H9 (cell line): ENCODE data around the gene OR2J1. TPM values are rescaled to one million over a fixed set of nuclear protein-coding genes. Genes with fewer than 3 reads are reported as not detected.

Source experiments
- DNase-seq: peaks from one replicate; pipeline ENCODE4 v3.0.0-alpha.2; 2017
- H2AFZ ChIP-seq: one replicate; pipeline ENCODE4 v1.6.1; 2013; ENCODE audit warnings: mild to moderate bottlenecking, low read length, control low read depth, moderate library complexity
- H2AK5ac ChIP-seq: 2 replicates; pipeline ENCODE4 v1.6.1; 2013; ENCODE audit warnings: low read length, control low read depth, mixed read lengths; ENCODE audit not compliant: insufficient read length
- H2BK120ac ChIP-seq: one replicate; pipeline ENCODE4 v1.6.1; 2013; ENCODE audit warnings: low read depth, mild to moderate bottlenecking, low read length, control low read depth, inconsistent platforms; ENCODE audit not compliant: poor library complexity, severe bottlenecking
- H2BK12ac ChIP-seq: 2 replicates; pipeline ENCODE4 v1.6.1; 2013; ENCODE audit warnings: low read length, control low read depth, mixed read lengths, low read depth; ENCODE audit not compliant: insufficient read length
- H2BK15ac ChIP-seq: 2 replicates; pipeline ENCODE4 v1.6.1; 2013; ENCODE audit warnings: low read depth, low read length, control low read depth
- H2BK20ac ChIP-seq: one replicate; pipeline ENCODE4 v1.6.1; 2013; ENCODE audit warnings: low read depth, mild to moderate bottlenecking, low read length, control low read depth, inconsistent platforms; ENCODE audit not compliant: poor library complexity, severe bottlenecking
- H2BK5ac ChIP-seq: 2 replicates; pipeline ENCODE4 v1.6.1; 2013; ENCODE audit warnings: low read length, control low read depth, mixed read lengths; ENCODE audit not compliant: insufficient read length
- H3K14ac ChIP-seq: 2 replicates; pipeline ENCODE4 v1.6.1; 2013; ENCODE audit warnings: low read length, control low read depth; ENCODE audit not compliant: insufficient read depth
- H3K18ac ChIP-seq: 2 replicates; pipeline ENCODE4 v1.6.1; 2013; ENCODE audit warnings: low read depth, mild to moderate bottlenecking, mixed read lengths, low read length, control low read depth; ENCODE audit not compliant: insufficient read length
- H3K23ac ChIP-seq: 2 replicates; pipeline ENCODE4 v1.6.1; 2013; ENCODE audit warnings: low read length, control low read depth, mixed read lengths, low read depth; ENCODE audit not compliant: insufficient read length
- H3K23me2 ChIP-seq: 2 replicates; pipeline ENCODE4 v1.6.1; 2013; ENCODE audit warnings: low read depth, mild to moderate bottlenecking, mixed read lengths, low read length, control low read depth; ENCODE audit not compliant: insufficient read length, poor library complexity, severe bottlenecking
- H3K27ac ChIP-seq: 2 replicates; pipeline ENCODE4 v1.5.1; 2013; ENCODE audit warnings: low read length, control low read depth, mixed read lengths, low read depth; ENCODE audit not compliant: insufficient read length
- H3K27me3 ChIP-seq: 2 replicates; pipeline ENCODE4 v1.6.1; 2013; ENCODE audit warnings: low read length, control low read depth, inconsistent platforms; ENCODE audit not compliant: insufficient read depth
- H3K4ac ChIP-seq: 2 replicates; pipeline ENCODE4 v1.6.1; 2013; ENCODE audit warnings: low read depth, mild to moderate bottlenecking, control low read depth, inconsistent platforms, low read length, moderate library complexity
- H3K4me1 ChIP-seq: 2 replicates; pipeline ENCODE4 v1.6.1; 2013; ENCODE audit warnings: low read length, control low read depth, inconsistent platforms; ENCODE audit not compliant: insufficient read depth
- H3K4me2 ChIP-seq: 2 replicates; pipeline ENCODE4 v1.6.1; 2013; ENCODE audit warnings: low read length, control low read depth, mixed read lengths; ENCODE audit not compliant: insufficient read length, insufficient read depth
- H3K56ac ChIP-seq: 2 replicates; pipeline ENCODE4 v1.6.1; 2013; ENCODE audit warnings: low read depth, mild to moderate bottlenecking, mixed read lengths, low read length, control low read depth; ENCODE audit not compliant: insufficient read length
- H3K79me1 ChIP-seq: 2 replicates; pipeline ENCODE4 v1.6.1; 2013; ENCODE audit warnings: low read depth, mild to moderate bottlenecking, moderate library complexity, low read length, control low read depth, inconsistent platforms; ENCODE audit not compliant: insufficient read depth, poor library complexity, severe bottlenecking
- H3K79me2 ChIP-seq: 2 replicates; pipeline ENCODE4 v1.6.1; 2013; ENCODE audit warnings: low read length, control low read depth, inconsistent platforms; ENCODE audit not compliant: insufficient read depth
- H3K9ac ChIP-seq: 2 replicates; pipeline ENCODE4 v1.6.1; 2013; ENCODE audit warnings: low read length, control low read depth, mixed read lengths; ENCODE audit not compliant: insufficient read length; ENCODE audit errors: extremely low read depth
- H3K9me3 ChIP-seq: one replicate; pipeline ENCODE4 v1.6.1; 2013; ENCODE audit warnings: low read depth, low read length, inconsistent platforms; ENCODE audit not compliant: control insufficient read depth
- H3T11ph ChIP-seq: one replicate; pipeline ENCODE4 v1.6.1; 2013; ENCODE audit warnings: mild to moderate bottlenecking, low read length, control low read depth, inconsistent platforms
- H4K20me1 ChIP-seq: one replicate; pipeline ENCODE4 v1.6.1; 2013; ENCODE audit not compliant: control insufficient read depth, insufficient read length, insufficient read depth
- H4K5ac ChIP-seq: 2 replicates; pipeline ENCODE4 v1.6.1; 2013; ENCODE audit warnings: low read depth, mild to moderate bottlenecking, mixed read lengths, low read length, control low read depth; ENCODE audit not compliant: insufficient read length
- H4K8ac ChIP-seq: replicated peaks from 2 replicates; pipeline ENCODE4 v1.6.1; 2013; ENCODE audit warnings: low read length, control low read depth, mixed read lengths, low read depth; ENCODE audit not compliant: insufficient read length
- H4K91ac ChIP-seq: 2 replicates; pipeline ENCODE4 v1.6.1; 2013; ENCODE audit warnings: low read depth, mild to moderate bottlenecking, moderate library complexity, mixed read lengths, low read length, control low read depth; ENCODE audit not compliant: insufficient read length
- H3K27ac Mint-ChIP-seq, 3 experiments: 2 replicates in 2 of 3; 3 replicates in 1 of 3; pipeline ENCODE4 v1.8.0; 2020 to 2021; ENCODE audit warnings: mixed read lengths in 3 of 3, mild to moderate bottlenecking in 1 of 3, moderate library complexity in 1 of 3
- H3K27me3 Mint-ChIP-seq: 2 replicates; pipeline ENCODE4 v1.8.0; 2021; ENCODE audit warnings: low read depth, mild to moderate bottlenecking, moderate library complexity, mixed read lengths
- H3K36me3 Mint-ChIP-seq, 3 experiments: 2 replicates in 2 of 3; 3 replicates in 1 of 3; pipeline ENCODE4 v1.8.0; 2020 to 2021; ENCODE audit warnings: low read depth in 3 of 3, mixed read lengths in 3 of 3; ENCODE audit not compliant: insufficient read depth in 1 of 3
- H3K4me1 Mint-ChIP-seq, 2 experiments: 2 replicates each; pipeline ENCODE4 v1.8.0; 2020; ENCODE audit warnings: mixed read lengths in 2 of 2
- H3K4me3 Mint-ChIP-seq, 2 experiments: 2 replicates in 1 of 2; 3 replicates in 1 of 2; pipeline ENCODE4 v1.8.0; 2020 to 2021; ENCODE audit warnings: mild to moderate bottlenecking in 2 of 2, mixed read lengths in 2 of 2, moderate library complexity in 1 of 2
- H3K9me3 Mint-ChIP-seq, 2 experiments: 2 replicates in 1 of 2; 3 replicates in 1 of 2; pipeline ENCODE4 v1.8.0; 2020; ENCODE audit warnings: mild to moderate bottlenecking in 2 of 2, mixed read lengths in 2 of 2, moderate library complexity in 1 of 2
- WGBS: extraction: QIAGEN DNeasy Blood & Tissue Kit; methylation state at CpG from one replicate; pipeline ENCODE4 v1.1.7; 2013; ENCODE audit warnings: missing lambda C conversion rate, low lambda C conversion rate, mixed read lengths; ENCODE audit not compliant: insufficient read length; ENCODE audit errors: extremely low coverage; 5-methylcytosine and 5-hydroxymethylcytosine counted together
- total RNA-seq: library from RNA; stranded (reverse); gene quantifications from 2 replicates; pipeline ENCODE4 v1.2.1, GENCODE V29; 2021
- TF ChIP-seq, protein P1 (sequence below): fragments of 200-600 bp; sonication (generic); conservative IDR thresholded peaks from 3 replicates; pipeline ENCODE4 v1.8.0; 2021; ENCODE audit warnings: antibody characterized with exemption, mild to moderate bottlenecking

The OR2J1 gene
- total RNA-seq, 1 experiment from 2014 or later: not detected

DNA sequence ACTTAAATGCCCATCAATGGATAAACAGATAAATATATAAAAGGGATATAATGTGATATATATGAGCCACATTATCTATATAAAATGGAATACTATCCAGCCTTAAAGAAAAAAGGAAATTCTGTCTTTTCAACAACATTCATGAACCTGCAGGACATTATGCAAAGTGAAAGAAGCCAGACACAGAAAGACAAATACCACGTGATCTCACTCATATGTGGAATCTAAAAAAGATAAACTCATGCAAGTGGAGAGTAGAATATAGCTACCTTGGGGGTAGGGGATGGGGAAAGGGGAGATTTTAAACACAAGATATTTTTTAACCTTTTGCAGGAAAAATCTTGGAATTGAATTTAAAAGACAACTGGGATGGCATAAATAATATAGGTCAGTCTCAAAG is 1.5 kb upstream of the OR2J1 start:
- Histone ChIP-seq H3K4me1 (no peaks in the 10 kb centered on the region), H3K9ac (no peak overlapping the region), H2BK120ac (no peak overlapping the region), H4K8ac (no peak overlapping the region), H3K4ac (no peak overlapping the region), H3K18ac (no peak overlapping the region), H3K27ac (no peak overlapping the region), H3K79me2 (no peaks in the 10 kb centered on the region), H3T11ph (no peak overlapping the region), H2BK12ac (no peak overlapping the region), H2AFZ (no peak overlapping the region), H3K14ac (no peak overlapping the region), H2BK5ac (no peak overlapping the region), H3K79me1 (no peaks in the 10 kb centered on the region), H2AK5ac (no peak overlapping the region), H3K23ac (no peak overlapping the region), H3K4me2 (no peak overlapping the region), H2BK15ac (no peak overlapping the region), H4K20me1 (no peaks in the 10 kb centered on the region), H3K27me3 (no peaks in the 10 kb centered on the region), H4K91ac (no peak overlapping the region), H3K56ac (no peak overlapping the region), H3K23me2 (no peaks in the 10 kb centered on the region), H3K9me3 (no peaks in the 10 kb centered on the region), H4K5ac (no peak overlapping the region), H2BK20ac (no peak overlapping the region)
- no peak for DNase-seq
- TF ChIP-seq, protein P1, sequence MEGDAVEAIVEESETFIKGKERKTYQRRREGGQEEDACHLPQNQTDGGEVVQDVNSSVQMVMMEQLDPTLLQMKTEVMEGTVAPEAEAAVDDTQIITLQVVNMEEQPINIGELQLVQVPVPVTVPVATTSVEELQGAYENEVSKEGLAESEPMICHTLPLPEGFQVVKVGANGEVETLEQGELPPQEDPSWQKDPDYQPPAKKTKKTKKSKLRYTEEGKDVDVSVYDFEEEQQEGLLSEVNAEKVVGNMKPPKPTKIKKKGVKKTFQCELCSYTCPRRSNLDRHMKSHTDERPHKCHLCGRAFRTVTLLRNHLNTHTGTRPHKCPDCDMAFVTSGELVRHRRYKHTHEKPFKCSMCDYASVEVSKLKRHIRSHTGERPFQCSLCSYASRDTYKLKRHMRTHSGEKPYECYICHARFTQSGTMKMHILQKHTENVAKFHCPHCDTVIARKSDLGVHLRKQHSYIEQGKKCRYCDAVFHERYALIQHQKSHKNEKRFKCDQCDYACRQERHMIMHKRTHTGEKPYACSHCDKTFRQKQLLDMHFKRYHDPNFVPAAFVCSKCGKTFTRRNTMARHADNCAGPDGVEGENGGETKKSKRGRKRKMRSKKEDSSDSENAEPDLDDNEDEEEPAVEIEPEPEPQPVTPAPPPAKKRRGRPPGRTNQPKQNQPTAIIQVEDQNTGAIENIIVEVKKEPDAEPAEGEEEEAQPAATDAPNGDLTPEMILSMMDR: no peak
- no peaks in the 10 kb centered on the region for H3K36me3 Mint-ChIP-seq
- WGBS: no CpG with 5 or more reads among the region's 1 CpG
- no peak overlapping the region for H3K4me3 Mint-ChIP-seq
- no peaks in the 10 kb centered on the region for H3K9me3 Mint-ChIP-seq
- H3K27me3 Mint-ChIP-seq: peaks cover 4% of the 10 kb centered on the region
- H3K27ac Mint-ChIP-seq: no peak overlapping the region
- peaks cover 4 to 9% of the 10 kb centered on the region in 2 experiments for H3K4me1 Mint-ChIP-seq
